ENCODE measurements around the gene FAM168A. TPM values are rescaled to one million over a fixed set of nuclear protein-coding genes. Genes with fewer than 3 reads are reported as not detected.

The FAM168A gene
- total and polyA plus RNA-seq, 4 donors = 4.8 to 14.6 (median 9.1) TPM

- TF ChIP-seq ZBTB33 (IDR thresholded peaks at IDR 0.05) = no peak
- TF ChIP-seq GABPA (IDR thresholded peaks at IDR 0.05 in 1 of 2, conservative IDR thresholded peaks at IDR 0.05 in 1 of 2) = no peak
- no peak for TF ChIP-seq FOXA2 (IDR thresholded peaks at IDR 0.05)
These were observed 195.7 kb downstream of the FAM168A start (continued) for GRCh38 chr11:73401924-73402833.

- Histone ChIP-seq H3K4me3 (ENCODE audit: low read depth in 1 of 3, low read length in 3 of 3) (no peak overlapping the region), H3K27ac (ENCODE audit: low read depth in 1 of 2, low read length in 2 of 2) (no peak overlapping the region), H3K27me3 (ENCODE audit: control insufficient read depth in 4 of 4, insufficient read depth in 4 of 4, low read length in 3 of 4) (no peaks in the 10 kb centered on the region), H3K4me1 (ENCODE audit: control insufficient read depth in 4 of 4, insufficient read depth in 4 of 4, low read length in 3 of 4) (no peaks in the 10 kb centered on the region), H3K36me3 (ENCODE audit: control insufficient read depth in 4 of 4, insufficient read depth in 3 of 4, low read depth in 1 of 4, low read length in 3 of 4) (peaks cover 0 to 10% (median 3%) of the 10 kb centered on the region in 4 donors), H3K9ac (ENCODE audit: low read depth in 1 of 2, low read length in 2 of 2) (no peak overlapping the region), H3K9me3 (ENCODE audit: control insufficient read depth in 4 of 4, low read length in 3 of 4) (no peaks in the 10 kb centered on the region)
- DNase-seq (ENCODE audit: low spot score) = no peak
- no peak for TF ChIP-seq ATF3 (IDR thresholded peaks at IDR 0.05)
- TF ChIP-seq HNF4G (IDR thresholded peaks at IDR 0.05) = no peak
- no peak for TF ChIP-seq REST (IDR thresholded peaks at IDR 0.05)
- no peak for TF ChIP-seq TAF1 (conservative IDR thresholded peaks at IDR 0.05)
- no peak for TF ChIP-seq NR2F2 (IDR thresholded peaks at IDR 0.05)
- no peak for TF ChIP-seq SP1 (IDR thresholded peaks at IDR 0.05)
- no peak for TF ChIP-seq FOXA2 (IDR thresholded peaks at IDR 0.05)
- TF ChIP-seq ZBTB33 (IDR thresholded peaks at IDR 0.05) = no peak
- TF ChIP-seq EGR1 (IDR thresholded peaks at IDR 0.05; ENCODE audit: low read depth in 2 of 2) = no peak
- WGBS = 93% methylated on average over 3 of the region's 3 CpGs
These were observed 196.5 kb downstream of the FAM168A start for GRCh38 chr11:73401217-73401923.

Data from liver (tissue), 9 donors.